ENCODE data around the gene GAA.

Gene GAA

GRCh38 chr17:80095038-80095843, 6.1 kb upstream of the GAA start:
- ChIA-PET CTCF (no interaction called here), POLR2A (no interaction called here)
- no peak for TF ChIP-seq ZNF384 (IDR thresholded peaks at IDR 0.05)
- TF ChIP-seq CTBP1 (IDR thresholded peaks at IDR 0.05; ENCODE audit: borderline replicate concordance): no peak
- TF ChIP-seq ARNT (IDR thresholded peaks at IDR 0.05): no peak
- TF ChIP-seq, protein P1, sequence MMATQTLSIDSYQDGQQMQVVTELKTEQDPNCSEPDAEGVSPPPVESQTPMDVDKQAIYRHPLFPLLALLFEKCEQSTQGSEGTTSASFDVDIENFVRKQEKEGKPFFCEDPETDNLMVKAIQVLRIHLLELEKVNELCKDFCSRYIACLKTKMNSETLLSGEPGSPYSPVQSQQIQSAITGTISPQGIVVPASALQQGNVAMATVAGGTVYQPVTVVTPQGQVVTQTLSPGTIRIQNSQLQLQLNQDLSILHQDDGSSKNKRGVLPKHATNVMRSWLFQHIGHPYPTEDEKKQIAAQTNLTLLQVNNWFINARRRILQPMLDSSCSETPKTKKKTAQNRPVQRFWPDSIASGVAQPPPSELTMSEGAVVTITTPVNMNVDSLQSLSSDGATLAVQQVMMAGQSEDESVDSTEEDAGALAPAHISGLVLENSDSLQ (IDR thresholded peaks at IDR 0.05): no peak
- TF ChIP-seq LEF1 (IDR thresholded peaks at IDR 0.05; ENCODE audit: borderline replicate concordance): no peak
- TF ChIP-seq SP1 (IDR thresholded peaks at IDR 0.05): no peak
- TF ChIP-seq HDGF (IDR thresholded peaks at IDR 0.05; ENCODE audit: borderline replicate concordance): no peak
- TF ChIP-seq FOXM1 (IDR thresholded peaks at IDR 0.05; ENCODE audit: borderline replicate concordance): no peak
- TF ChIP-seq ELF4 (IDR thresholded peaks at IDR 0.05): no peak
- TF ChIP-seq FOXA1 (IDR thresholded peaks at IDR 0.05): no peak
- no peak for TF ChIP-seq BHLHE40 (IDR thresholded peaks at IDR 0.05; ENCODE audit: borderline replicate concordance)
- no peak for TF ChIP-seq NFRKB (IDR thresholded peaks at IDR 0.05)
- no peak for TF ChIP-seq FOXK2 (IDR thresholded peaks at IDR 0.05)
- TF ChIP-seq TARDBP (IDR thresholded peaks at IDR 0.05): no peak
- TF ChIP-seq L3MBTL2 (conservative IDR thresholded peaks at IDR 0.05): no peak
- TF ChIP-seq SUZ12 (IDR thresholded peaks at IDR 0.05): no peak
- no peak for DNase-seq (ENCODE audit: extremely low spot score)

DNA sequence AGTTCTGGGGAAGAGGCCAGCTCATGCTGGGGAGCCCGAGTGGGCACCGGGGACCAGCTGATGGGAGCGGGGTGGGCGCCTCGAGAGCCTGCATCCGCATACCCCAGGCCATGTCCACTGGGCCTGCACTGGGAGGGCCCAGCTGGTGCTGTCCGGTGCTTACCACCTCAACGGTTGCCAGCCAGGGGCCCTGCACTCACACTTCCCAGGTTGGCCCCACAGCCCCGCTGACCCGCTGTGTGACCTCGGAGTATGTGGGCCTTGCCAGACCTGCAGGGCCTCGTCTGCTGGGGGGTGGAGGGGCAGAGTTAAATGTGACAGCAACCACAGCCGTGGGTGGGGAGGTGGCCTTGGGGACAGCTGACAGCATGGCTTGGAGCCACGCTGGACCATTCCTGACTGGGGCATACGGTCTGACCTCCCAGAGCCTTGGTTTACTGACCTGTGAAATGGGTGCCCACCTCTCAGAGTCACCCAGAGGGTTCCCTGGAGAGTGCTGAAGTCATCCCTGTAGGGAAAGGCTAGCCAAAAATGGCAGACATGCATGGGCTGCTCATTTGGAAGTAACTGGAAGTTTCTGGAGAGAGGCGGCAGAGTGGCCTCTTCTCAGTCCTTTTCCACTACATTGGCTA, 5.4 kb upstream of the GAA start:
- CTCF ChIA-PET: no interaction called here

GRCh38 chr17:80096561-80097021, 4.8 kb upstream of the GAA start:
- ChIA-PET CTCF (no interaction called here), POLR2A (no interaction called here)
- no peak for DNase-seq (ENCODE audit: extremely low spot score)
- TF ChIP-seq SUZ12 (IDR thresholded peaks at IDR 0.05): no peak
- TF ChIP-seq ZNF384 (IDR thresholded peaks at IDR 0.05): no peak
- no peak for TF ChIP-seq SP1 (IDR thresholded peaks at IDR 0.05)
- TF ChIP-seq L3MBTL2 (conservative IDR thresholded peaks at IDR 0.05): no peak
- no peak for TF ChIP-seq TARDBP (IDR thresholded peaks at IDR 0.05)
- no peak for TF ChIP-seq FOXA1 (IDR thresholded peaks at IDR 0.05)
- no peak for TF ChIP-seq ELF4 (IDR thresholded peaks at IDR 0.05)
- TF ChIP-seq FOXK2 (IDR thresholded peaks at IDR 0.05): no peak
- TF ChIP-seq LEF1 (IDR thresholded peaks at IDR 0.05; ENCODE audit: borderline replicate concordance): no peak
- TF ChIP-seq, protein P1 (IDR thresholded peaks at IDR 0.05): no peak
- TF ChIP-seq FOXM1 (IDR thresholded peaks at IDR 0.05; ENCODE audit: borderline replicate concordance): no peak

More for the DNA sequence above, 5.4 kb upstream of the GAA start:
- TF ChIP-seq ZNF384 (IDR thresholded peaks at IDR 0.05) (no peak), NFRKB (IDR thresholded peaks at IDR 0.05) (no peak), FOXA1 (IDR thresholded peaks at IDR 0.05) (no peak), FOXK2 (IDR thresholded peaks at IDR 0.05) (no peak), BHLHE40 (IDR thresholded peaks at IDR 0.05; ENCODE audit: borderline replicate concordance) (no peak), LEF1 (IDR thresholded peaks at IDR 0.05; ENCODE audit: borderline replicate concordance) (no peak), FOXM1 (IDR thresholded peaks at IDR 0.05; ENCODE audit: borderline replicate concordance) (no peak), SUZ12 (IDR thresholded peaks at IDR 0.05) (no peak), ARNT (IDR thresholded peaks at IDR 0.05) (no peak), TARDBP (IDR thresholded peaks at IDR 0.05) (no peak), ELF4 (IDR thresholded peaks at IDR 0.05) (no peak), L3MBTL2 (conservative IDR thresholded peaks at IDR 0.05) (no peak), SP1 (IDR thresholded peaks at IDR 0.05) (no peak), CTBP1 (IDR thresholded peaks at IDR 0.05; ENCODE audit: borderline replicate concordance) (no peak), HDGF (IDR thresholded peaks at IDR 0.05; ENCODE audit: borderline replicate concordance) (no peak)
- TF ChIP-seq, protein P1 (IDR thresholded peaks at IDR 0.05): no peak
- DNase-seq (ENCODE audit: extremely low spot score): no peak
- POLR2A ChIA-PET: no interaction called here

GRCh38 chr17:80097127-80097621, 4.2 kb upstream of the GAA start:
- DNase-seq (ENCODE audit: extremely low spot score): no peak
- TF ChIP-seq FOXA1 (IDR thresholded peaks at IDR 0.05): no peak
- no peak for TF ChIP-seq FOXK2 (IDR thresholded peaks at IDR 0.05)
- TF ChIP-seq NFRKB (IDR thresholded peaks at IDR 0.05): no peak
- CTCF ChIA-PET: no interaction called here
- POLR2A ChIA-PET: no interaction called here

DNA sequence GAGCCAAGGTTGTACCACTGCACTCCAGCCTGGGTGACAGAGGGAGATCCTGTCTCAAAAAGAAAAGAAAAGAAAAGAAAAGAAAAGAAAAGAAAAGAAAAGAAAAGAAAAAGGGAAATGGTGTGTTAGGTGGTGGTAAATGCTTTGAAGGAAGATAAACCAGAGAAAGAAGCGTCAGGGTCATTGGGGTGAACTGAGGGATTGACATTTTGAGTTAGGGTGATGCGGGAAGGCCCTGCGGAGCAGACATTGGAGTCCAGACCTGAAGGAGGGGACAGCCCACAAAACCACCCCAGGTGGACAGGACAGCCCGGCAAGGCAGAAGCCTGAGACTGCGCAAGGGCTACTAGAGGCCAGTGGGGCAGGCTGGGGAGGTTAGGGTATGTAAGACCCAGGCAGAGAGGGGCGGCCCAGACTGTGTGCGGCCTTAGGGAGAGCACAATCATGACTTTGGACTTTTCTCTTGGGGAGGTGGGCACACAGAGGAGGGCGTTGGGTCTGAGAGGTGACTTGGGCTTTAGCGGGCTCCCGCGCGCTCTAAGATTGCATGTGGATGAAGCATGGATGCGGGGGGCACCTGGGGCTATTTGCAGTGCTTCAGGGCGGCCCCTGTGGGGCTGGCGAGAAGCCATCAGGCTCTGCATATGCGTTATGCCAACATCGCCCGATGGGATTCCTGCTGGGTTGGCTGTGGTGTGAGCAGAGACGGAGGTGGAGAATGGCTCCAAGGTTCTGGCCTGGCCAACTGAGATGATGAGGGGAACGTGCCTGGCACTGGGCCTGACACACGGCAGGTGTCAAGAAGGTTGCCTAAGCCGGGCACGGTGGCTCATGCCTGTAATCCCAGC, 3.3 kb upstream of the GAA start:
- POLR2A ChIA-PET: no interaction called here
- DNase-seq (ENCODE audit: extremely low spot score): no peak
- CTCF ChIA-PET: no interaction called here
- TF ChIP-seq HDGF (IDR thresholded peaks at IDR 0.05; ENCODE audit: borderline replicate concordance): no peak
- TF ChIP-seq ELF4 (IDR thresholded peaks at IDR 0.05): no peak
- TF ChIP-seq FOXM1 (IDR thresholded peaks at IDR 0.05; ENCODE audit: borderline replicate concordance): no peak
- TF ChIP-seq FOXK2 (IDR thresholded peaks at IDR 0.05): no peak
- no peak for TF ChIP-seq NFRKB (IDR thresholded peaks at IDR 0.05)
- no peak for TF ChIP-seq LEF1 (IDR thresholded peaks at IDR 0.05; ENCODE audit: borderline replicate concordance)
- no peak for TF ChIP-seq FOXA1 (IDR thresholded peaks at IDR 0.05)
- TF ChIP-seq CTBP1 (IDR thresholded peaks at IDR 0.05; ENCODE audit: borderline replicate concordance): no peak
- no peak for TF ChIP-seq L3MBTL2 (conservative IDR thresholded peaks at IDR 0.05)
- TF ChIP-seq SP1 (IDR thresholded peaks at IDR 0.05): no peak
- TF ChIP-seq ARNT (IDR thresholded peaks at IDR 0.05): no peak
- TF ChIP-seq ZNF384 (IDR thresholded peaks at IDR 0.05): no peak
- TF ChIP-seq, protein P1 (IDR thresholded peaks at IDR 0.05): no peak
- no peak for TF ChIP-seq TARDBP (IDR thresholded peaks at IDR 0.05)
- TF ChIP-seq SUZ12 (IDR thresholded peaks at IDR 0.05): no peak

Data from HEK293T (cell line).